Stimulated activated memory B cell treated with anti-CD40 and anti-IgM and Interleukin-4, amounts not matched to agents 10 μg/mL and 1 μg/mL and 100 μg/mL, for 72 hours (primary cell): ENCODE results near the gene EPG5.
"Not testable (repeated sequence)": the region's sequence is repeated elsewhere in the genome, so short reads cannot be mapped to it uniquely, and the experiment has no call there.

ENCODE experiments used
- ATAC-seq: fragments of 150-1000 bp; cut with Tn5 transposase; 2 replicates; pipeline ENCODE4 v1.10.0; 2021
- H3K27ac Mint-ChIP-seq: one replicate; pipeline ENCODE4 v1.8.0; 2022; ENCODE audit warnings: mild to moderate bottlenecking, mixed read lengths
- H3K27me3 Mint-ChIP-seq: one replicate; pipeline ENCODE4 v1.8.0; 2022; ENCODE audit warnings: mixed read lengths
- H3K36me3 Mint-ChIP-seq: one replicate; pipeline ENCODE4 v1.8.0; 2022; ENCODE audit warnings: mixed read lengths
- H3K4me1 Mint-ChIP-seq: one replicate; pipeline ENCODE4 v1.8.0; 2022; ENCODE audit warnings: mixed read lengths
- H3K4me3 Mint-ChIP-seq: one replicate; pipeline ENCODE4 v1.8.0; 2022; ENCODE audit warnings: mild to moderate bottlenecking, moderate library complexity, mixed read lengths
- H3K9me3 Mint-ChIP-seq: one replicate; pipeline ENCODE4 v1.8.0; 2022; ENCODE audit warnings: mixed read lengths

EPG5 gene

GRCh38 chr18:45850021-45850420 is 117.1 kb downstream of the EPG5 start:
- no peaks in the 10 kb centered on the region for H3K9me3 Mint-ChIP-seq
- H3K36me3 Mint-ChIP-seq = peaks cover 46% of the 10 kb centered on the region
- no peak overlapping the region for H3K4me3 Mint-ChIP-seq
- H3K27me3 Mint-ChIP-seq = no peaks in the 10 kb centered on the region
- peaks cover 26% of the 10 kb centered on the region for H3K4me1 Mint-ChIP-seq
- peak overlapping the region; percentile 56 for H3K27ac Mint-ChIP-seq
- peak; percentile 73 for ATAC-seq

GRCh38 chr18:45849529-45849928 is 117.6 kb downstream of the EPG5 start:
- Mint-ChIP-seq H3K4me1 (peaks cover 26% of the 10 kb centered on the region), H3K27ac (peak overlapping the region; percentile 56), H3K4me3 (no peak overlapping the region), H3K36me3 (peaks cover 43% of the 10 kb centered on the region), H3K27me3 (no peaks in the 10 kb centered on the region), H3K9me3 (no peaks in the 10 kb centered on the region)
- ATAC-seq = peak; percentile 71

- H3K27me3 Mint-ChIP-seq, H3K4me3 Mint-ChIP-seq, H3K9me3 Mint-ChIP-seq, ATAC-seq: not testable (repeated sequence)
- H3K4me1 Mint-ChIP-seq = peaks cover 26% of the 10 kb centered on the region
- H3K36me3 Mint-ChIP-seq = peaks cover 35% of the 10 kb centered on the region
- H3K27ac Mint-ChIP-seq = peak overlapping the region; percentile 56
Measured at GRCh38 chr18:45848643-45849042, 118.5 kb downstream of the EPG5 start.

GRCh38 chr18:45847119-45847518 is 120.0 kb downstream of the EPG5 start:
- H3K4me3 Mint-ChIP-seq = no peak overlapping the region
- H3K36me3 Mint-ChIP-seq = peaks cover 19% of the 10 kb centered on the region
- H3K27ac Mint-ChIP-seq = no peak overlapping the region
- no peaks in the 10 kb centered on the region for H3K27me3 Mint-ChIP-seq
- ATAC-seq = no peak
- H3K9me3 Mint-ChIP-seq = no peaks in the 10 kb centered on the region
- peaks cover 26% of the 10 kb centered on the region for H3K4me1 Mint-ChIP-seq

GRCh38 chr18:45845410-45845809 is 121.7 kb downstream of the EPG5 start:
- Mint-ChIP-seq H3K4me1 (peaks cover 26% of the 10 kb centered on the region), H3K27ac (no peak overlapping the region), H3K27me3 (peaks cover 7% of the 10 kb centered on the region), H3K9me3 (no peaks in the 10 kb centered on the region), H3K4me3 (no peak overlapping the region), H3K36me3 (peaks cover 9% of the 10 kb centered on the region)
- ATAC-seq = no peak

- H3K27ac Mint-ChIP-seq = no peak overlapping the region
- H3K27me3 Mint-ChIP-seq = peaks cover 12% of the 10 kb centered on the region
- no peaks in the 10 kb centered on the region for H3K9me3 Mint-ChIP-seq
- peaks cover 22% of the 10 kb centered on the region for H3K4me1 Mint-ChIP-seq
- H3K36me3 Mint-ChIP-seq = peaks cover 9% of the 10 kb centered on the region
- no peak for ATAC-seq
- H3K4me3 Mint-ChIP-seq = no peak overlapping the region
Measured at GRCh38 chr18:45844938-45845337, 122.2 kb downstream of the EPG5 start.

- Mint-ChIP-seq H3K27ac (no peak overlapping the region), H3K9me3 (no peaks in the 10 kb centered on the region), H3K4me1 (peaks cover 16% of the 10 kb centered on the region), H3K36me3 (no peaks in the 10 kb centered on the region), H3K4me3 (no peak overlapping the region), H3K27me3 (peaks cover 31% of the 10 kb centered on the region)
- ATAC-seq = no peak
Measured at GRCh38 chr18:45843019-45843418, 124.1 kb downstream of the EPG5 start.

- Mint-ChIP-seq H3K4me3 (no peak overlapping the region), H3K36me3 (no peaks in the 10 kb centered on the region), H3K27ac (no peak overlapping the region), H3K27me3 (peaks cover 36% of the 10 kb centered on the region), H3K9me3 (no peaks in the 10 kb centered on the region), H3K4me1 (peaks cover 10% of the 10 kb centered on the region)
- ATAC-seq = no peak
Measured at GRCh38 chr18:45841765-45842442, 125.2 kb downstream of the EPG5 start.

- peaks cover 6% of the 10 kb centered on the region for H3K4me1 Mint-ChIP-seq
- H3K4me3 Mint-ChIP-seq = no peak overlapping the region
- H3K27me3 Mint-ChIP-seq = peaks cover 43% of the 10 kb centered on the region
- no peak overlapping the region for H3K27ac Mint-ChIP-seq
- H3K9me3 Mint-ChIP-seq = no peaks in the 10 kb centered on the region
- ATAC-seq = no peak
- H3K36me3 Mint-ChIP-seq = no peaks in the 10 kb centered on the region
Measured at GRCh38 chr18:45841060-45841764, 125.9 kb downstream of the EPG5 start.

- Mint-ChIP-seq H3K9me3 (no peaks in the 10 kb centered on the region), H3K27me3 (peaks cover 58% of the 10 kb centered on the region), H3K27ac (no peak overlapping the region), H3K36me3 (no peaks in the 10 kb centered on the region), H3K4me3 (no peak overlapping the region), H3K4me1 (peaks cover 6% of the 10 kb centered on the region)
- ATAC-seq = peak; percentile 50
Measured at GRCh38 chr18:45839414-45840395, 127.4 kb downstream of the EPG5 start.

- Mint-ChIP-seq H3K27ac (no peak overlapping the region), H3K4me3 (no peak overlapping the region), H3K9me3 (no peaks in the 10 kb centered on the region), H3K36me3 (no peaks in the 10 kb centered on the region), H3K4me1 (peaks cover 6% of the 10 kb centered on the region), H3K27me3 (peaks cover 60% of the 10 kb centered on the region)
- no peak for ATAC-seq
Measured at GRCh38 chr18:45838302-45839070, 128.6 kb downstream of the EPG5 start.

- no peak overlapping the region for H3K4me3 Mint-ChIP-seq
- peaks cover 6% of the 10 kb centered on the region for H3K4me1 Mint-ChIP-seq
- no peaks in the 10 kb centered on the region for H3K36me3 Mint-ChIP-seq
- H3K27me3 Mint-ChIP-seq = peaks cover 64% of the 10 kb centered on the region
- no peaks in the 10 kb centered on the region for H3K9me3 Mint-ChIP-seq
- ATAC-seq = peak; percentile 73
- H3K27ac Mint-ChIP-seq = no peak overlapping the region
Measured at GRCh38 chr18:45837283-45838070, 129.7 kb downstream of the EPG5 start.

GRCh38 chr18:45836242-45837205 is 130.6 kb downstream of the EPG5 start:
- peak overlapping the region; percentile 21 for H3K4me3 Mint-ChIP-seq
- H3K4me1 Mint-ChIP-seq = peaks cover 6% of the 10 kb centered on the region
- no peaks in the 10 kb centered on the region for H3K9me3 Mint-ChIP-seq
- no peaks in the 10 kb centered on the region for H3K36me3 Mint-ChIP-seq
- H3K27me3 Mint-ChIP-seq = peaks cover 73% of the 10 kb centered on the region
- H3K27ac Mint-ChIP-seq = no peak overlapping the region
- ATAC-seq = no peak
